Occipital lobe (tissue), 2 donors: ENCODE data around the gene NAA60. TPM values are rescaled to one million over a fixed set of nuclear protein-coding genes. Genes with fewer than 3 reads are reported as not detected.

Source experiments
- DNase-seq: peaks from one replicate; lab custom pipeline; 2025; lab: John Stamatoyannopoulos, UW
- total RNA-seq: library from RNA; depleted of rRNA; stranded (reverse); fragments of >200 nt; gene quantifications from one replicate; pipeline ENCODE4 v1.2.3, GENCODE V29; 2014

Gene NAA60
- total RNA-seq, 1 donor from 2014 or later = 12.2 TPM

DNA sequence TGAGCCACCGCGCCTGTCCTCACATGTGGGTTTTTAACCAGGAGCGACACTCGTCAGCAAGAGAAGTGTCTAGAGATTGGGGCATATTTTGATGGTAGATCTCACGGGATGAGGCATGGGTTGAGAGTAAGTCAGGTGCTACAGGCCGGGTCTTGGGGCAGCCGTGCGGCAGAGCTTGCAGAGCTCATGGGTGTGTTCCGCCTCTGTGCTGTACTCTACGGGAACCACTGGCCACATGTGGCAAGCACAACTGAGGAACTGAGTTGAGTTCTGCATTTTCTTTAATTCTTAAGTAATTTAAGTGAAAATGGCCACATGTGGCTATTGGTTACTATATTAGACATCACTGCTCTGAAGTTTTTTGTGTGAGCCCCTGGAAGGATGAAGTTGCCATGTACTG is 66.9 kb downstream of the NAA60 start:
- DNase-seq = no peak

DNA sequence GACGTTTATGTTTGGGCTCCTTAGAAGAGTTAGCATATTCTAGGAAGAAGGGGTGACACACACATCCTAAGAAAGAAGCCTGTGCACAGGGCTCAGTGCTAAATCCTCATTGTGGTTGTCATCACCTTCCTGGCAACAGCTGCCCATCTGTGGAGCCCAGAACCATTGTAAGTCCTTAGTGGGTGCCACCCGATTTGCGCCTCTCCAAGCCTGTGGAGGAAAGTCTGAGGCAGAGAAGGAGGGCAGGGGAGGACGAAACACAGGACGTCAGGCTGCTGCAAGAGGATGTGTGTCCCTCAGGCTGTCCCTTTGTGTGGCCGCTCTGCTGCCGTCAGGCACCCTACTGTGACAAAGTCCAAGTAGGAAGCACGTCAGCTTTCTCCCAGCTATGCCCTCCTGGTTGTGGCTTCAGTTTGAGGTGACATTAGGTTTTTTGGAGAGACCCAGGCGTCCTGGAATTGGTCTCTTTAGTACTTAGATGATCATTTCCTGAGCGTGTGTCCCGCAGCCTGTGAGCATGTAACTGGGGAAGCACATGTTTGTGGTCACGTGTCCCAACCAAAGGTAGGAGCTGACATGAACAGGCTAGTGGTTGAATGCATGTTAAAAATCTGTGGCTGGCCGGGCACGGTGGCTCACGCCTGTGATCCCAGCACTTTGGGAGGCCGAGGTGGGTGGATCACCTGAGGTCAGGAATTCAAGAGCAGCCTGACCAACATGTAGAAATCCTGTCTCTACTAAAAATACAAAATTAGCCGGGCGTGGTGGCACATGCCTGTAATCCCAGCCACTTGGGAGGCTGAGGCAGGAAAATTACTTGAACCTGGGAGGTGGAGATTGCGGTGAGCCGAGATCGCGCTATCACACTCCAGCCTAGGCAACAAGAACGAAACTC is 68.1 kb downstream of the NAA60 start:
- no peak for DNase-seq

DNA sequence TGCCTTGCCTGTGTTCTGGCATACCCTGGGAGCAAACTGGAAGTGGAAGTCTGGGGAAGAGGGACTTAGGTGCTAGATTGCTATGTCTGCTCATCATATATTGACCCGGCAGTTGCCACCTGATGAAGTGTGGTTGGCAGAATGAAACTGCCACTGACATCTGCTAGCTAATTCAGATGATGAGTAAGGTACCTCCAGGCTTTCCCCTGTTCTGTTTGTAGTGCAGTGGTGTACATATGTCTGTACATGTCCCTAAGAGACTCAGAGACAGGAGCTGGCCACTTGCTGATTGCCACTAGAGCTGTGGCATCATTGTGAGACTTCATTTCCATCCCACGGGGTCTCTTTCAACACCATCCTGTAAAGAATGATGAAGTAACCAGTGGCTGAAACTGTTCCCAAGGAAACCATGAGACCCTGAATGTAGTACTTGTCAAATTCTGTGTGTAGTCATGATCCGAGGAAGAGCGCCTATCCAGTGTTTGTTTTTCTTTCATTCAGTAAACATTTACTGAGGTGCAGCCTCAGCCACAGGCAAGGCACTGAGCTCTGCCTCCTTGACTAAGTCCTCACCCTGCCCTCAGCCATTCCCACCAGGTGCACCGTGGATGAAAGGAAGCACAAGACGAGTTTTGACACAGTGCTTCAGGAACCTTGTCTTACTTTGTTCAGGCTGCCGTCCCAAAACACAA is 70.6 kb downstream of the NAA60 start:
- DNase-seq = no peak

DNA sequence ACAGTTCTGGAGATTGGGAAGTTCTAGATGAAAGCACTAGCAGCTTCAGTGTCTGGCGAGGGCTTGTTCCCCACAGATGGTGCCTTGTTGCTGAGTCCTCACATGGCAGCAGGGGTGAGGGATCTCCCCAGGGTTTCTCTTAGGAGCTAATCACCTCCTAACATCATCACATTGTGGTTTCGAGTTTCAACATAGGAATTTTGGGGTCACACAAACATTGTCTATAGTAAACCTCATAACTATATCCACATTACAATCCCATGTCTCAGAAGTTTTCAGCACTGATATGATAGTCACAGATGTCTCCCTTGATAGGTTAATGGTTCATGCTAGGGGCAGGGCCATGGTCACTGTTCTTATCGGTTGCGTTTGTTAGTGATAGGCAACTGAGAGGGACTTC is 71.1 kb downstream of the NAA60 start:
- DNase-seq = no peak

DNA sequence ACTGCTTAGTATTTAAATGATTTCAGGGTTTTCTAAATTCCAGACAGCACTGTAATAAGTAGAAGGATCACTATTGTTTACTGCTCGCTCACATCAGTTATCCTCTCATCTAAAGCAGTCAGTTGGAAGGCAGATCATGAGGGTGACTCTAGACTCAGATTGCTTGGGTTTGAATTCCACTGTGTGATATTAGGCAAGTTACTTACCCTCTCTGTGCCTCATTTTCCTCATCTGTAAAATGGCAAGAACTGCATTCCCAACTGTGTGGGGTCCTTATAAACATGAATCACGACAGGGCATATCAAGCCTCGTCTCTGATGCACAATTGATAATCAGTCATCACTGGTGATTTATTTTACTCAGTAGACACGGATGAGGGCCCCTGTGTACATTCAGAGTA is 72.4 kb downstream of the NAA60 start:
- no peak for DNase-seq

DNA sequence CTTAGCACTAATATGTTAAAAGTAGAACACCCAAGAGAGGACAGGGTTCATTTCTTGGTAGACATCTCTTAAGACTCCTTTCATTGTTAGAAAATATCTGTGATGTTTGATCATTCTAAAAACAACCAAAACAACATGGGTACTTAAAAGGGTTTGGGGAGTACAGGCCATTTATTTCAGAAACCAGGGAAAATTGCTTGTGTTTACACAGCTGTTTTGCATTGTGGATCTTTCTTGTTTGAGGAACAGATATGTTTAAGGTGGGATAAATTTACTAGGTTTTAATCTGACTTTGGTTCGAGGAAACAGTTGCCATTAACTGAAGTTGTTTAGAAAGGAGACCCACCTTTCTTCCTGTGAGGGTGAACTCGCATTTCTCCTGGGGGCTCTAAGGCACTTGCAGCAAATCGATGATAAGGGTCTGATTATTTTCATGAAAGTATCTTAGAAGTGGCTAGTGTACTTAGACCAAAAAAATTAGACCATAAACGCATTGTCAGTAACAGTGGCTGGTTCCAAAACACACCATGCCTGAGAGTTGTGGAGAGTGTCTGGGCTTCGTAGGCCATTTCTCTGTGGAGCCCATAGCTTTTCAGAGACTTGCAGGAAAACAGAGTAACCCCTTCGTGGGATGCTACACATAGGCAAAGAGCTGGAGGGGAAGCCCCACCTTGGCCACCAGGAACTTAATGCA is 75.0 kb downstream of the NAA60 start:
- DNase-seq = no peak

DNA sequence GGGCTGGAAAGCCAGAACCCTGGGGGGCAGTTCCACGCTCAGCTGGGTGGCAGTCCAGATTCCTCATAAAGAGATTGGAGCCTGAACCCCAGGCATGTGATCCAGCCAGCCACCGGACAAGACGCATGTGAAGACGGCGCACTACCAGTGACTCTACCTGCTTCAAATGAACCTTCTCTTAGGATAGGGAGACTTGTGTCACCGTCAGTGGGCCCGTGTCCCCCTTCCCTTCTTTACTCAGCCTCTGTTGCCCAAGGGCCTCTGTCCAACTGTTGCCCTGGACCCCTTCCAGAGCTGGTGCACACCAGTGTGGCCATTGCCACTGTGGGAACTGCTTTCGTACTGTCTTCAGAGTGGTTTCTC is 75.5 kb downstream of the NAA60 start:
- no peak for DNase-seq

DNA sequence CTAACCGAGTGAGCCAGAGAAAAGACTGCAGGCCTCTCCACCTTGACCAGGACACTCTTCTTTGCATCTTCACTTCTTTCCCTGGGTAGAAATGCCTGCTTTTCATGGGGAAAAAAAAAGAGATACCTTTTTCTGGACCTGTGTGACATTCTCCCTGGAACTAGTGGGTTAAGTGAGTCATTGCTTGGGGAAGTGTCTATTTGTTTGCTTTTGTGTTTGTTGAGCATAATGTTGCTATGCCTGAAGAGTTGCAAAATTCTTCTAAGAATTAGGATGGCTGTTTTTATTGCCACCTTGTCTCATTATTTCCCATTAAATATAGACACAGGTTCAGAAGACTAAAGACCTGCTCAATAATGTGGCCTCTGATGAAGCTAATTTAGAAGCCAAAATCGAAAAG is 76.1 kb downstream of the NAA60 start:
- no peak for DNase-seq

DNA sequence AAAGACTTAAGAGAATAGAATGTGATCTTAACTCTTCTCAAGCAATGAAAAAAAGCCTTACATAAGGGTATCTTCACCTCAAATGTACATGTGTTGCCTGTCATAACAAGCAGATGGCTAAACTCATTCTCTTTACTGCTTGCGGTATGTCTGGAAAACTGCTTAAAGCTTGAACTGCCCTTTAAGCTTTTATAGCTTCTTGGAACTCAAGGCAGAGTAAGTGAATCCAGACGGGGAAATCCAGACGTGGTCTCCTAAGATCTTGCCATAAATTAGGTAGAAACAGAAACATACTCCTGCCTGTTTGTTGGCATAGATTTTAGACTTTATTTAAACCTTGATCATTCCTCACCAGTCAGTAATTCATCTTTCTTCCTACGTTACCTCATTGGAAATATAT is 76.9 kb downstream of the NAA60 start:
- no peak for DNase-seq

DNA sequence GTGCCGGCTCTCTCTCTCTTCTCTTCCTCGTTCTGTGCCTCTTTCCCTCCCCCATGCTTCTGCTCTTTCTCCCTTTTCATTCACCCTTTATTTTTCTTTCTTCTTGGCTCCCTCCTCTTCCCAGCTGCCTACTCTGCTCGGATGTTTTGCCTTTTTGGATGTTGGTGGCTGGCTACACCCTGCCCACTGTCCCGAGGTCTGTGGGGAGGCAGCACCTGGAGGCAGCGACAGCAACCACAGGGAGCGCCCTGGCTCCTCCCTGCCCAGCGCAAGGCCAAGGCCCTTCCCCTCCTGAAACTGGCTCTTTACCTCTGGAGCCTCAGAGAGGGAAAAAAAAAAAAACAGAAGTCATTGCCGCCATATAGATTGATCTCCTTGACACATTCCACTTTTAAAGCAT is 77.4 kb downstream of the NAA60 start:
- DNase-seq = no peak

DNA sequence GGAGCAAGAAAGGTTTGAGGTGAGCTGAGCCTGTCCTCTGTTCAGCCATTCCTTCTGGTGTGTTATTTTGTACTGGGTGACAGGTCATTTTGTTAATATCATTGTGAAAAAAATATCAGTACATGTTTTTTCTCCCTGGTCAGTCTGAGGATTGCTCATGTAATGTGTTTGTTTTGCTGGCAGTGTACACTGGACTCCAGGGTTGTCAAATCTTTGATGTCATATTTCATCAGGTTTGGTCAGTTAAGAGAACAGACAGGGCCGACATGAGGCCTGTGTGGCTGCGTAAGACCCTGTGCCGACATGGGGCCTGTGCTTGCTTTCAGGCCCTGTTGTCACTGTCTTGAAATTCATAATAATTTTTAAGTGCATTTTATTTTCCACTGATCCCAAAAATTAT is 79.8 kb downstream of the NAA60 start:
- DNase-seq = no peak

DNA sequence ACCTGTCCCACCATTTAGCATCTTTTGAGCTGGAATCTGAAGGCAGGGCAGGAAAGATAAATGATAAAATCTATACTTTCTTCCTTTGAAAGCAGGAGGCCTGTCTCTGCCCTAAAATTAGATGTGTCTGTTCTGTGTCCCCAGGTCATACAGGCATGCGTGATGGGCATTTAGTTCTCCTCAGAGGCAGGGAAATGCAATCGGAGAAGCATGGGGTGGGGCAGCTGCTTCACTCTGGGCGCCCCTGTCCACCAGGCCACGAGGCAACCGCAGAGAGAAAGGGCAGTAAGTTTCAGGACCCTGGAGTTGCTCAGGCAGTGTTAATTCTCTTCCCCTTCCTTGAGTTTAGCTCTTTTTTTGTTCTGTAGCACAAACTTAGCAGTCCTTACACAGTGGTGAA is 82.5 kb downstream of the NAA60 start:
- DNase-seq = no peak

DNA sequence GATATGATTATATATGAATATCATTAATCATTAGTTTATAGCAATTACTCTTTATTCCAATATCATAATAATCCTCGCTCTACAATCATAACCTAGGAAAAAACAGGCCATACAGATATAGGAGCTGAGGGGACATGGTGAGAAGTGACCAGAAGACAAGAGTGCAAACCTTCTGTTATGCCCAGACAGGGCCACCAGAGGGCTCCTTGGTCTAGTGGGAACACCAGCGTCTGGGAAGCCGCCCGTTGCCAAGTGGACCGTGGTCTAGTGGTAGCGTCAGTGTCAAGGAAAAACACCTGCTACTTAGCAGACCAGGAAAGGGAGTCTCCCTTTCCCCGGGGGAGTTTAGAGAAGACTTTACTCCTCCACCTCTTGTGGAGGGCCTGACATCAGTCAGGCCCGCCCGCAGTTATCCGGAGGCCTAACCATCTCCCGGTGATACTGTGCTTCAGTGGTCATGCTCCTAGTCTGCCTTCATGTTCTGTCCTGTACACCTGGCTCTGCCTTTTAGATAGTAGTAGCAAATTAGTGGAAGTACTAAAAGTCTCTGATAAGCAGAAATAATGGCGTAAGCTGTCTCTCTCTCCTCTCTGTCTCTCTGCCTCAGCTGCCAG is 83.8 kb downstream of the NAA60 start:
- peak; percentile 43 for DNase-seq

DNA sequence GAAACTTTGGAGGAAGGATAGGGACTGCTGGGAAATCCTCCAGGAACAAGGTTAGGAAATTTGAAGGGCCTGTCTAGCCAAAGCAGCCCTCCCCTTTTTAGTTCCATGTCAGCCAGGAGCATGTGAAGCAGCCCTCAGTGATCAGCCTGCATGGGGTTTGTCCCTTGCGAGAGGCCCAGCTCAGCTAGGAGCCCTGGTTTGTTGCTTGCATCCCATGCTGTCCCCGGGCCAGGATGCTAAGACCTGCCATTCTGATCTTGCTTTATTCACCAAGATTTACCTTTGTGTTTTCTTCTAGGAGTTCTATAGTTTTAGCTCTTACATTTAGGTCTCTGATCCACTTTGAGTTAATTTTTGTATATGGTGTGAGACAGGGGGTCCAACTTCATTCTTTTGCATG is 84.9 kb downstream of the NAA60 start:
- no peak for DNase-seq

DNA sequence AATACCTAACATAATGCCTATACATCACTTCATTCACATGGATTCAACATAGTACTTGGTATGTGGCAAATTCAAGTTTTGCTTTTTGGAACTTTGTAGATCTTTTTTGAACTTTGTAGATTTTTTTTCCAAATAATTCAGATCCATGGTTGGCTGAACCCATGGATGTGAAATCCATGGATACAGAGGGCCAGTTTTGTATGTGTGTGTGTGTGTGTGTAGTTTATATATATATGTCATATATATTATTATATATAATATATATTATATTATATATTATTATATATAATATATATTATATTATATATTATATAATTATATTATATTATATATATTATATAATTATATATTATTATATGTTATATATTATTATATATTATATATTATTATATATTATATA is 85.7 kb downstream of the NAA60 start:
- no peak for DNase-seq

DNA sequence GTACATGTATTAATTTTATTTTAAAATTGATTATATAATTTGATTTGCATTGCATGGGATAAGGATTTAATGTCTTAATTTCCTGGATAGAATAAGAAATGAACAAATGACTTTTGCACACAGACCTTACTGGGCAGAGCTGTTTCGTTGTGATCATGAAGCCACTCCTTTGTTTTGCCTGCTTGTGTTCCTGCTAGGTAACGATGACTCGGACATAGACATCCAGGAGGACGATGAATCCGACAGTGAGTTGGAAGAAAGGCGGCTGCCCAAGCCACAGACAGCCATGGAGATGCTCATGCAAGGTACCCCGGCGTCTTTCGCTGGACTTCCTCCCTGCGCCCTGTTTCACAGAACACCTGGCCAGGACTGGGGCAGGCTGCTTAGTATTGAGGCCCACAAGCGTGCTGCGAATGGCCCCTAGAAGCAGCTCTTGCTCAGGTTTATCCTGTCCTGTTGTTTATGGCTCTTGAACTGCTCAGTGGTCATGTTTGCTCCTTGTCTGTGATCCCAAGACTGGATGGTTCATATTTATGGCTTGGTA is 87.0 kb downstream of the NAA60 start:
- DNase-seq = no peak

DNA sequence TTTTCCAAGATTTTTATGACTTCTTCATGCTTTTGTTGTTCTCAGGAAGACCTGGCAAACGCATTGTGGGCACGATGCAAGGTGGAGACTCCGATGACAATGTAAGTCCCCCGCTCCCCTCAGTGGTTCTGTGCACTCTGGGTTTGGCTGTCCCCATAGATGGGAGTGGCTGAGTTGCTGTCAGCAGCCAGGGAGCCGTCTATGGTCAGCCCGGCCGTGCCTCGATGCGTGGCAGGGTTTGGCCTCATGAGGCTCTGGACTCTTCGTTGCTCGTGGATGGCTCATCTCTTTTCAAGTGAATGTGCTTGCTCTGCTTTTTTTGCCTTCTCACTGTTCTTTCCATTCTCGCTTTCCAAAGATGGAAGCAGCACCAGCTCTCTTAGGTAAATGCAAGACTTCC is 89.3 kb downstream of the NAA60 start:
- no peak for DNase-seq

DNA sequence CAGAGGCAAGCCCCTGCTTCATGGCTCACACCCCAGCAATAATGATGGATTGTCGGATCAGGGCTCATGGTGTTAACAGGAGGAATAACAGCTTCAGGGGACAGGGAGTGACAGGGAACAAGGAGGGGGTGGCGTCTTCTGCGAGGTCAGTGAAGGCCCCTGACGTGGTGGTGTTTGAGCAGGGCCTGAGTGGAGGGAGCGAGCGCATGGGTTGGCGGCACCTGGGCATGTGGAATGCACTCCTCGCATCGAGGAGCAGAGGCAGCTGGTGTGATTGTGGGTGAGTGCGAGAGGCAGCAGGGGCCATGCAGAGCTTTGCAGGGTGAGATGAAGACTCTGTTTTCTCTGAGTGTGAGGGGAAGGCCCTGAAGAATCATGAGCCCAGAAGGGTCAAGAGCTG is 90.6 kb downstream of the NAA60 start:
- no peak for DNase-seq

DNA sequence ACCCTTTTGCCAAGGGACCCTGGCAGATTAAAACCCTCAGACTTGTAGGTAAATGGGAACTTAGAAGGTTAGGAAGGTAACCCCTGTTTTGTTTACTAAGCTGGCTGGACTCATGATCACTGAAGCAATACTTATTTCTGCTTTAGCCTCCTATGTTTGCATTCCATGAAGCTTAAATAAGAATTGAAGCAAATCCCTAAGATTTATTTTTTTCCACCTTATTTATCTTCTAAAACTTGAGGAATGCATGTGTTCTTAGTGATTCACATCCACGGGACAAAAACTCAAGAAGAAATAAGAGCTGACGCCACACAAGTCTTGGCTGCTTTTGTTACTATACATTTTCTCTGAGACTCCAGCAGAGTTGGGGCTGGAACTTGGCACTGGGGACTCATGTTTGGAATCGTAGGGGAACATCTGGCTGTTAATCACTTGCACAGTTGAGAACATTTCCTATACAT is 92.8 kb downstream of the NAA60 start:
- no peak for DNase-seq
